Adrenal gland (tissue), 5 donors: Measurements from ENCODE around the gene SPPL3.

ENCODE experiments used
- CTCF ChIP-seq, 6 experiments: fragments of 450-650 bp in 4 of 6; fragments of 200-600 bp in 2 of 6; sonication (generic) in 1 of 6; IDR thresholded peaks; 1 replicate in 5 of 6; 2 replicates in 1 of 6; pipeline versions ENCODE4 v1.5.1 to v1.8.0; 2016 to 2021; ENCODE audit warnings: antibody characterized with exemption in 6 of 6, mild to moderate bottlenecking in 2 of 6, moderate library complexity in 1 of 6
- POLR2A ChIP-seq, 2 donors: fragments of 450-650 bp; IDR thresholded peaks; one replicate each; pipeline ENCODE4 v1.6.1; 2017; ENCODE audit warnings: antibody characterized with exemption in 2 of 2, mild to moderate bottlenecking in 2 of 2, moderate library complexity in 1 of 2
- donor health status: DM: no; HTN: no; CAD: no.

GRCh38 chr12:120841525-120841924 is 62.6 kb downstream of the SPPL3 start:
- no peak for TF ChIP-seq CTCF (IDR thresholded peaks at IDR 0.05)
- TF ChIP-seq POLR2A (IDR thresholded peaks at IDR 0.05) = no peak
